ENCODE data around the gene CFAP68. TPM values are rescaled to one million over a fixed set of nuclear protein-coding genes. Genes with fewer than 3 reads are reported as not detected.
A peak's percentile ranks its signal among the peaks of the same experiment; 100 is the strongest.

Gene CFAP68
- total RNA-seq (10 to 100 TPM; 14.3 to 24.9 (median 16.0) TPM), polyA plus RNA-seq (10 to 100 TPM; 25.0 to 26.9 TPM)

GRCh38 chr11:111878849-111879636 lies at the start of gene CFAP68, which contains the start of gene FDXACB1:
CFAP68 (plus strand) TSS chr11:111879541; CDS start chr11:111879561, 20 bp downstream.
FDXACB1 (minus strand) TSS chr11:111879165; CDS start chr11:111879132, 33 bp downstream.
- peak; percentile 29 for FAIRE-seq
- peak; percentile 95 to 98 (median 98) for DNase-seq
- 0 to 1% methylated on average over 55 of the region's 55 CpGs for WGBS, 2 donors
- no peaks in the 10 kb centered on the region for H3K9me3 ChIP-seq
- H3K4me1 ChIP-seq, result no peaks in the 10 kb centered on the region
- no peaks in the 10 kb centered on the region for H3K27me3 ChIP-seq
- H3K27ac ChIP-seq, result peak within 1 kb of the TSS; percentile 91 to 97 (median 96)
- H3K36me3 ChIP-seq, result peaks cover 0 to 4% (median 3%) of the 10 kb centered on the region in 3 donors
- intact Hi-C loops (cut with DNase I), result loop anchor here in 2 of 3 donors (5.0 to 10.0 kb wide), 3 partner anchors 38 to 106 kb away; partner anchors contain the start of gene C11orf52 (in 1 of the 2)
- ATAC-seq, result peak; percentile 88 to 98 (median 92)
- TF ChIP-seq, protein P1, sequence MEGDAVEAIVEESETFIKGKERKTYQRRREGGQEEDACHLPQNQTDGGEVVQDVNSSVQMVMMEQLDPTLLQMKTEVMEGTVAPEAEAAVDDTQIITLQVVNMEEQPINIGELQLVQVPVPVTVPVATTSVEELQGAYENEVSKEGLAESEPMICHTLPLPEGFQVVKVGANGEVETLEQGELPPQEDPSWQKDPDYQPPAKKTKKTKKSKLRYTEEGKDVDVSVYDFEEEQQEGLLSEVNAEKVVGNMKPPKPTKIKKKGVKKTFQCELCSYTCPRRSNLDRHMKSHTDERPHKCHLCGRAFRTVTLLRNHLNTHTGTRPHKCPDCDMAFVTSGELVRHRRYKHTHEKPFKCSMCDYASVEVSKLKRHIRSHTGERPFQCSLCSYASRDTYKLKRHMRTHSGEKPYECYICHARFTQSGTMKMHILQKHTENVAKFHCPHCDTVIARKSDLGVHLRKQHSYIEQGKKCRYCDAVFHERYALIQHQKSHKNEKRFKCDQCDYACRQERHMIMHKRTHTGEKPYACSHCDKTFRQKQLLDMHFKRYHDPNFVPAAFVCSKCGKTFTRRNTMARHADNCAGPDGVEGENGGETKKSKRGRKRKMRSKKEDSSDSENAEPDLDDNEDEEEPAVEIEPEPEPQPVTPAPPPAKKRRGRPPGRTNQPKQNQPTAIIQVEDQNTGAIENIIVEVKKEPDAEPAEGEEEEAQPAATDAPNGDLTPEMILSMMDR (IDR thresholded peaks at IDR 0.05), result peak; percentile 90 to 96 (median 94)
- peak within 1 kb of the TSS; percentile 32 to 64 (median 42) for H3K4me3 ChIP-seq

DNA sequence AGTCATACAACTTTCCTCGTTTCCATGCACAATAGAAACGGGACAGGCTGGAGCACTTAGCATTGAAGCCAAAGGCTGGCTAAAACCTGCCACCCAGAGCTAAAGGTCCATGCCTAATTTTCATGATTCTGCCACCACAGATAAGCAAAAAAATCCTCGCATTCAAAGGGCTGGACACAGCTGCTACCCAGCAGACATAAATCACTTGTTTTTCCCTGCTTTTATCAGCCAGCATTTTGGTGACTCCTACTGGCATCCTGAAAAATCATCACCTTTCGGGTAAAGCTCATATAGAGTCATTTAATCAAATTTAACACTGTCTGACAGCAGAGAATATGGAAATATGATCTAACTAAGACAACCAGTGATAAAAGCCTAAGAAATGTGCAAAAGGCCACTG lies 45.8 kb upstream of the CFAP68 start:
- DNase-seq, result no peak
- H3K9me3 ChIP-seq, result no peaks in the 10 kb centered on the region
- TF ChIP-seq, protein P1 (IDR thresholded peaks at IDR 0.05), result no peak
- ATAC-seq, result peak in 2 of 4 donors; percentile 33 to 40
- no peak for FAIRE-seq
- H3K27ac ChIP-seq, result no peak overlapping the region
- intact Hi-C loops (cut with DNase I), result loop anchor here in 1 of 3 donors (10.0 kb wide), 1 partner anchor 239 kb away; no protein-coding TSS in a partner anchor
- WGBS, 2 donors, result 66 to 74% methylated on average over 4 of the region's 4 CpGs
- no peaks in the 10 kb centered on the region for H3K27me3 ChIP-seq
- H3K4me3 ChIP-seq, result no peak overlapping the region
- peaks cover 3 to 18% (median 6%) of the 10 kb centered on the region in 3 donors for H3K36me3 ChIP-seq
- H3K4me1 ChIP-seq, result no peaks in the 10 kb centered on the region

GRCh38 chr11:111834432-111835163 lies 44.7 kb upstream of the CFAP68 start:
- no peaks in the 10 kb centered on the region for H3K9me3 ChIP-seq
- TF ChIP-seq, protein P1 (IDR thresholded peaks at IDR 0.05), result no peak
- intact Hi-C loops (cut with DNase I), result loop anchor here in 1 of 3 donors (10.0 kb wide), 1 partner anchor 240 kb away; no protein-coding TSS in a partner anchor
- peaks cover 3 to 18% (median 6%) of the 10 kb centered on the region in 3 donors for H3K36me3 ChIP-seq
- H3K27me3 ChIP-seq, result no peaks in the 10 kb centered on the region
- FAIRE-seq, result no peak
- DNase-seq, result no peak
- no peak overlapping the region for H3K27ac ChIP-seq
- 88 to 89% methylated on average over 3 of the region's 3 CpGs for WGBS, 2 donors
- H3K4me3 ChIP-seq, result no peak overlapping the region
- H3K4me1 ChIP-seq, result no peaks in the 10 kb centered on the region
- no peak for ATAC-seq

DNA sequence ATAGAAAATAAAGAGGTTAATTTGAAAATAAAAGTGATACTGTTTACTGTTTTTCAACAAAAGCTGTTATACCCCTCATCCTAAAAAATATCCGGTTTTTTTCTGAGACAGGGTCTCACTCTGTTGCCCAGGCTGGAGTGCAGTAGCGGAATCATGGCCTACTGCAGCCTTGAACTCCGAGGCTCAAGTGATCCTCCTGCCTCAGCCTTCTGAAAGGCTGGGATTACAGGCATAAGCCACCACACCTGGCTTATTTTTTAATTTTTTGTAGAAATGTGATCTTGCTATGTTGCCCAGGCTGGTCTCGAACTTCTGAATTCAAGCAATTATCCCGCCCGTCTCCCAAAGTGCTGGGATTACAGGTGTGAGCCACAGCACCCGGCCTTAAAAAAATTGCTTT lies 43.7 kb upstream of the CFAP68 start:
- no peak overlapping the region for H3K27ac ChIP-seq
- FAIRE-seq, result no peak

More for the DNA sequence above, 43.7 kb upstream of the CFAP68 start:
- no peak overlapping the region for H3K4me3 ChIP-seq
- no peaks in the 10 kb centered on the region for H3K27me3 ChIP-seq
- peaks cover 3 to 18% (median 6%) of the 10 kb centered on the region in 3 donors for H3K36me3 ChIP-seq
- ATAC-seq (no peak), DNase-seq (no peak)
- 93 to 96% methylated on average over 7 of the region's 7 CpGs for WGBS, 2 donors
- TF ChIP-seq, protein P1 (IDR thresholded peaks at IDR 0.05), result no peak
- H3K9me3 ChIP-seq, result no peaks in the 10 kb centered on the region
- H3K4me1 ChIP-seq, result no peaks in the 10 kb centered on the region
- intact Hi-C loops (cut with DNase I), result loop anchor here in 1 of 3 donors (10.0 kb wide), 1 partner anchor 241 kb away; no protein-coding TSS in a partner anchor

Measured in pancreas (tissue), 10 donors.